ENCODE data around the gene TIGD3. TPM values are rescaled to one million over a fixed set of nuclear protein-coding genes. Genes with fewer than 3 reads are reported as not detected.

The TIGD3 gene
- total RNA-seq, 1 experiment from 2014 or later = 0.11 TPM

Other genes starting within 250 kb of the TIGD3 start
- 160 and 161 TPM in 2 replicates for gene TM7SF2, start 242.9 kb upstream of the TIGD3 start, total RNA-seq (2014; rRNA removed; shearing (Covaris generic); ENCODE audit: low replicate concordance)
- 11.3 and 18.0 TPM in 2 replicates for gene ZNHIT2, start 237.1 kb upstream of the TIGD3 start, total RNA-seq (2014; rRNA removed; shearing (Covaris generic); ENCODE audit: low replicate concordance)
- 662 and 1,340 TPM in 2 replicates for gene FAU, start 232.6 kb upstream of the TIGD3 start, total RNA-seq (2014; rRNA removed; shearing (Covaris generic); ENCODE audit: low replicate concordance)
- 44.5 and 65.8 TPM in 2 replicates for gene MRPL49, start 232.4 kb upstream of the TIGD3 start, total RNA-seq (2014; rRNA removed; shearing (Covaris generic); ENCODE audit: low replicate concordance)
- gene SYVN1, start 220.2 kb upstream of the TIGD3 start, total RNA-seq (2014; rRNA removed; shearing (Covaris generic); ENCODE audit: low replicate concordance) = 73.6 and 118 TPM in 2 replicates
- not detected in 2 replicates for gene SPDYC, start 184.5 kb upstream of the TIGD3 start, total RNA-seq (2014; rRNA removed; shearing (Covaris generic); ENCODE audit: low replicate concordance)
- gene CAPN1, start 172.8 kb upstream of the TIGD3 start, total RNA-seq (2014; rRNA removed; shearing (Covaris generic); ENCODE audit: low replicate concordance) = 96.5 and 115 TPM in 2 replicates
- gene POLA2, start 92.8 kb upstream of the TIGD3 start, total RNA-seq (2014; rRNA removed; shearing (Covaris generic); ENCODE audit: low replicate concordance) = 13.2 and 19.0 TPM in 2 replicates
- gene CDC42EP2, start 39.9 kb upstream of the TIGD3 start, total RNA-seq (2014; rRNA removed; shearing (Covaris generic); ENCODE audit: low replicate concordance) = 0.43 and 2.6 TPM in 2 replicates
- 34.0 and 44.5 TPM in 2 replicates for gene DPF2, start 20.9 kb upstream of the TIGD3 start, total RNA-seq (2014; rRNA removed; shearing (Covaris generic); ENCODE audit: low replicate concordance)
- 6.7 and 9.7 TPM in 2 replicates for gene SLC25A45, start 27.9 kb downstream of the TIGD3 start, total RNA-seq (2014; rRNA removed; shearing (Covaris generic); ENCODE audit: low replicate concordance)
- 48.5 and 102 TPM in 2 replicates for gene FRMD8, start 31.9 kb downstream of the TIGD3 start, total RNA-seq (2014; rRNA removed; shearing (Covaris generic); ENCODE audit: low replicate concordance)
- 36.5 and 74.7 TPM in 2 replicates for gene NEAT1, start 68.0 kb downstream of the TIGD3 start, total RNA-seq (2014; rRNA removed; shearing (Covaris generic); ENCODE audit: low replicate concordance)
- 3,783 and 4,167 TPM in 2 replicates for gene MALAT1, start 144.3 kb downstream of the TIGD3 start, total RNA-seq (2014; rRNA removed; shearing (Covaris generic); ENCODE audit: low replicate concordance)
- gene SCYL1, start 170.3 kb downstream of the TIGD3 start, total RNA-seq (2014; rRNA removed; shearing (Covaris generic); ENCODE audit: low replicate concordance) = 39.1 and 79.0 TPM in 2 replicates
- gene LTBP3, start 203.6 kb downstream of the TIGD3 start, total RNA-seq (2014; rRNA removed; shearing (Covaris generic); ENCODE audit: low replicate concordance) = 1.3 and 6.8 TPM in 2 replicates
- 31.7 and 49.4 TPM in 2 replicates for gene ZNRD2, start 215.7 kb downstream of the TIGD3 start, total RNA-seq (2014; rRNA removed; shearing (Covaris generic); ENCODE audit: low replicate concordance)
- 14.2 and 21.9 TPM in 2 replicates for gene FAM89B, start 217.8 kb downstream of the TIGD3 start, total RNA-seq (2014; rRNA removed; shearing (Covaris generic); ENCODE audit: low replicate concordance)
- gene EHBP1L1, start 221.3 kb downstream of the TIGD3 start, total RNA-seq (2014; rRNA removed; shearing (Covaris generic); ENCODE audit: low replicate concordance) = 19.9 and 75.1 TPM in 2 replicates
- gene KCNK7, start 241.0 kb downstream of the TIGD3 start, total RNA-seq (2014; rRNA removed; shearing (Covaris generic); ENCODE audit: low replicate concordance) = 0.25 and 0.48 TPM in 2 replicates

Measured in Karpas-422 (cell line).